Measurements from ENCODE around the gene PPFIA1.

PPFIA1 gene

DNA sequence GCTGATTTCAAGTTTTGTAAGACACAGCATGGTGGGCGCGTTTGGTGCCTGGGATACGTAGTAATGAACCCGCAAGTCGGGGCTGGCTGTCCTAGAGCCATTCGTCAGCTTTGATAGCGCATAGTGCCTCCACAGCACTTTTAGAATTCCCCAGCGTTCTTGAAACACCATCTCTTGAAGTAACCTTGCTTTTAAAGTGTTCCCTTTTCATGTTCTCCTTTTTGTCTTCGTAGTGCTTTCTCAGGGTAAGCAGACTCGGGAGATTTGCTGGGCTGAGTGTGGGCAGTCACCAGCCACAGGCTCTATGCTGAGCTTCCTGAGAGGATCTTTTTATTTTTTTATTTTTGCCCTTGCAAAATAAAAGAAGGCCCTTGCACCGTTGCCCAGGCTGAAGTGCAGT lies 88.3 kb downstream of the PPFIA1 start:
- H3K27ac ChIP-seq = no peak overlapping the region
- no peak for TF ChIP-seq ZFX (IDR thresholded peaks at IDR 0.05)
- TF ChIP-seq, protein P1, sequence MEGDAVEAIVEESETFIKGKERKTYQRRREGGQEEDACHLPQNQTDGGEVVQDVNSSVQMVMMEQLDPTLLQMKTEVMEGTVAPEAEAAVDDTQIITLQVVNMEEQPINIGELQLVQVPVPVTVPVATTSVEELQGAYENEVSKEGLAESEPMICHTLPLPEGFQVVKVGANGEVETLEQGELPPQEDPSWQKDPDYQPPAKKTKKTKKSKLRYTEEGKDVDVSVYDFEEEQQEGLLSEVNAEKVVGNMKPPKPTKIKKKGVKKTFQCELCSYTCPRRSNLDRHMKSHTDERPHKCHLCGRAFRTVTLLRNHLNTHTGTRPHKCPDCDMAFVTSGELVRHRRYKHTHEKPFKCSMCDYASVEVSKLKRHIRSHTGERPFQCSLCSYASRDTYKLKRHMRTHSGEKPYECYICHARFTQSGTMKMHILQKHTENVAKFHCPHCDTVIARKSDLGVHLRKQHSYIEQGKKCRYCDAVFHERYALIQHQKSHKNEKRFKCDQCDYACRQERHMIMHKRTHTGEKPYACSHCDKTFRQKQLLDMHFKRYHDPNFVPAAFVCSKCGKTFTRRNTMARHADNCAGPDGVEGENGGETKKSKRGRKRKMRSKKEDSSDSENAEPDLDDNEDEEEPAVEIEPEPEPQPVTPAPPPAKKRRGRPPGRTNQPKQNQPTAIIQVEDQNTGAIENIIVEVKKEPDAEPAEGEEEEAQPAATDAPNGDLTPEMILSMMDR (conservative IDR thresholded peaks at IDR 0.05) = no peak

DNA sequence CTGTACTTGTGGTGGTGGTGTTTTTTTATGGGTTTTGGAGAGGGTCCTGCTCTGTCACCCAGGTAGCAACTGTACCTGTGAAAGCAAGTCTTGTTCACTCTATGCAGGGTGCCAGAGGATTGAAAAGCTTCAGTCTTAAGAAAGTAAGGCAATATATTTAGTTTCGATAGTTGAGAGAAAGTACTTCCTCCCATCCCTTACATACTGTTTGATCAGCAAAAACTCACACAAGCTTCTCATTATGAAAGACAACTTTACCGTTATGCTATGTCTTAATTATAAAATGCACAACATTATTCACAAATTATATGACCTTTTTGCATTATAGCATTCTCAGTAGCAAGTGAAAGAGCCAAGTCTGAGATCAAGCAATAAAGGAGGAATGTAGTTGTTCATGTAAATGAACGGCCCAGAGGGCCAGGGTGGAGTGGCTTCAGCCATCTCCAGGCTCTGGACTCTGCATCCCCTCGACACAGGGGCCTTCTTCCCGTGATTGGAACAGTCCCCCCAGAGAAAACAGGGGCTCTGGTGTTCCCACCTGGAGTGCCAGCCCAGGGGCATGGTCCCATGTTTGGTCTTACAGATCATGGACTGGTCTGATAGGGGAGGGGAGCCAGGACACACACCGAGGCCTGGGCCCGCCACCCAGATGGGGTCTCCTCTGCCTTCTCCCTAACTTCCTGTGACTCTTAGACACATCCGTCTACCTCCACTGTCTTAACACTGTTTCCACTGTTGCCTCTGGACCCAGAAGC lies 89.1 kb downstream of the PPFIA1 start:
- no peak overlapping the region for H3K27ac ChIP-seq
- TF ChIP-seq, protein P1 (conservative IDR thresholded peaks at IDR 0.05) = no peak
- TF ChIP-seq ZFX (IDR thresholded peaks at IDR 0.05) = no peak

DNA sequence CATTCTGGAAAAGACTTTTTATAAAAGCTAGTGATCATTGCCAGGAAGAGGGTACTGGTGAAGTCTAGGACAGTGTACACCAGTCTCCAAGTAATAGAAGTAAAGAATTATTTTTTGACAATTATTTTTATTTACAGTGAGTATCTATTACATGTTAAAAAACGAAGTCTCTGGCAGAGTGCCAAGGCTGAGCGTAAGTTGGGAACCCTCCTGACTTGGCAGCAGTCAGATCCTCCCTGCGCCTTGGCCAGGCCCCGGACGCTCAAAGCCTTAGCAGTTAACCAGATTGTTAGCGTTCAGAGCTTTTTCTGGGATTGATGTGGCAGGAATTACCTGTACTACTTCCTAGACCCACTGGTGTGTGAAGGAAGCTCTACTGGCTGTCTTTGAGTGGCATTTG lies 89.7 kb downstream of the PPFIA1 start:
- H3K27ac ChIP-seq = no peak overlapping the region

DNA sequence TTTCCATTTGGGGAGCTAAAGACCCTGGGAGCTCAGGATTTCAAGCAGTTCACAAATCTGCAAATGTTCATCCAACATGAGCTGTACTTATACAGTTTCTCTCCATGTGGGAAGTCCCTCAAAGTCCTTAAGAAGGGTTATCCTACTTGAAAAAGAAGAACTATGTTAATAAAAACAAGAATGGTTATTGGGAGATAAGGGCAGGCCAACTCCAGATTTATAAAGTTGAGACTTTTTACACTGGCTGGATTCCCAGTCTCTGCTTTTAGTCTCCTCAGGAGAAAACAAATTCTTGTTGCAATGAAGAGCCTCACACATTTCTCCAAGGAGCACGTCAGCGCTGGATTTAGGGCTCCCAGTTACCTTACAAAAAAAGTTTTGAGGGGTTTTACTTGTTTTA lies 93.7 kb downstream of the PPFIA1 start:
- TF ChIP-seq, protein P1 (conservative IDR thresholded peaks at IDR 0.05) = no peak
- no peak for TF ChIP-seq ZFX (IDR thresholded peaks at IDR 0.05)
- no peak overlapping the region for H3K27ac ChIP-seq

More for the DNA sequence above, 89.7 kb downstream of the PPFIA1 start:
- TF ChIP-seq, protein P1 (conservative IDR thresholded peaks at IDR 0.05) = no peak
- TF ChIP-seq ZFX (IDR thresholded peaks at IDR 0.05) = no peak

DNA sequence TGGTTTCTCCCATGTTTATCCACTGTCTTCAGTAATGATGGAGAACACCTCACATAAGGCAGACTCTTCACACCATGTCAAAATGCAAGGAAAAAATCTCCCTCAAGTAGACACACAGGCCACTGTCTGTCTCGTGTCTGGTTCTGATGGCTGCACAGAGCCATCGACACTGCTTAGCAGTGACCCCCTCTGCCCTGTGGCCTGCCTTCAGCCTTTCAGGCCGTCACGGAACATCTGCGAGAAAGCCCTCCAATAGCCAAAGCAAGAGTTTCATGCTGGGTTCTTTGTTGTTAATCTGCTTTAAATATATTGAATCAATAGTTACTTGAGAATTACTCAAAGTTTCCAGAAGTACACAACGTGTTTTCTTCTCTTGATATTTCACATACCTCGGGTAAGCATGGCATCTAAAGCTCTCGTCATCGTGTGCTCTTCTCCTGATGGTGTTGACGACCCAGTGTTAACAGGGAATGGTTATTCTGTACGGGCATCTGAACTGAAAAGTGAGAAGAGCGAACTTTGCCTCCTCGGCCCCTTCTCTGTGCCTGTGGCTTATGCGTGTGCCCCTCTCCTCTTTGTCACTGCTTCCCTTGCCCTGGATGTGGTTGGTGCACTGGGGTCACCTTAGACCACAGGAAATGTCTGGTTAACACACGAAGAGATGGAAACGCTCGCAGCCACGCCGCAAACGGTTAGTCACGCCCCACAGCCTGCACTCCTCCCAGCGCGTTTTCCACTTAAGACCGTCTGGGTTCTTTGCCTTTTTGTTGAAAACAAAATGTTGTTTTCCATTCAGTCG lies 94.5 kb downstream of the PPFIA1 start:
- no peak overlapping the region for H3K27ac ChIP-seq
- no peak for TF ChIP-seq ZFX (IDR thresholded peaks at IDR 0.05)
- TF ChIP-seq, protein P1 (conservative IDR thresholded peaks at IDR 0.05) = no peak

DNA sequence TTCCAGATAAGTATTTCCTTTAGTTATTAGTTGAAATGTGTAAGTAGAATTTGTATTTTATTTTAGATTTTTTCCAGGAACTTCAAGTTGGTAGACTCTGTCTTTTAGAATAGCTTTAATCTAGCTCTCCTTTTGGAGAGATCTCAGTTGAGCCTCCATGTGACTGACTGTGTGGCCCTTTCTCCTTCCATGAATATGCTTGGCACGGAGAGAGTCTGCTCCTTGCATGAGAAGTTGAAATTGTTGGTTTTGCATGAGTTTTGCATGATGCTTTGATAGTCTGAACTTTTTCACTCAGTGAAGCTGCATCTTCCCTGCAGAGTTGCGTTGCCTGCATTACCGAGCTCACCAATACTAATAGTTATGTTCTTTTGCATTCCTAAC lies 95.0 kb downstream of the PPFIA1 start:
- no peak for TF ChIP-seq ZFX (IDR thresholded peaks at IDR 0.05)
- TF ChIP-seq, protein P1 (conservative IDR thresholded peaks at IDR 0.05) = no peak
- H3K27ac ChIP-seq = no peak overlapping the region

DNA sequence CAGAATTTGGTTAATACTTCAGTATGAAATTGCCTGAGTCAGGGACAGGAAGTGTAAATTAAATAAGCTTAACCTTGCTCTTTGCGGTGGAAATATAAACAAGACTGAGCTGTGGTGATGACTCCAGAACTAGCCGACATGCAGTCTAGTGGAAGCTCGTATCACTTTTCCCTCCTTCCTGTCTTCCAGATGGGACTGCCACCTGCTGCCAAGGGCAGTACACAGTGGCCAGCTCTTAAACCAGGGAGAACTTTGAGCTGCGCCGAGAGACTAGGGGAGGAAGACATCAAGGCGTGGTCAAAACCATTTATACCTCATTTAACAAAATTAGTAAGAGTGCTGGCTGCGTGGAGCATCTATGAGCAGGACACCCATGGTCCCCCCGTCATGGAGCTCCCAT lies 96.6 kb downstream of the PPFIA1 start:
- TF ChIP-seq, protein P1 (conservative IDR thresholded peaks at IDR 0.05) = no peak
- TF ChIP-seq ZFX (IDR thresholded peaks at IDR 0.05) = no peak
- no peak overlapping the region for H3K27ac ChIP-seq

Measured in C4-2B (cell line).